Esophagus muscularis mucosa (tissue), 3 donors: Measurements from ENCODE around the gene DHRS7.

Experiments used
- EP300 ChIP-seq: sonication (generic); formaldehyde crosslinking; IDR thresholded peaks from one replicate; pipeline ENCODE4 v1.6.1; 2017; ENCODE audit warnings: antibody characterized with exemption
- TF ChIP-seq, protein P1 (sequence below), 3 experiments: fragments of 200-600 bp in 2 of 3; fragments of 450-650 bp in 1 of 3; sonication (generic) in 2 of 3; IDR thresholded peaks; one replicate each; pipeline ENCODE4 v1.5.1; 2017 to 2019; ENCODE audit warnings: antibody characterized with exemption in 3 of 3, mild to moderate bottlenecking in 2 of 3, moderate library complexity in 1 of 3

DNA sequence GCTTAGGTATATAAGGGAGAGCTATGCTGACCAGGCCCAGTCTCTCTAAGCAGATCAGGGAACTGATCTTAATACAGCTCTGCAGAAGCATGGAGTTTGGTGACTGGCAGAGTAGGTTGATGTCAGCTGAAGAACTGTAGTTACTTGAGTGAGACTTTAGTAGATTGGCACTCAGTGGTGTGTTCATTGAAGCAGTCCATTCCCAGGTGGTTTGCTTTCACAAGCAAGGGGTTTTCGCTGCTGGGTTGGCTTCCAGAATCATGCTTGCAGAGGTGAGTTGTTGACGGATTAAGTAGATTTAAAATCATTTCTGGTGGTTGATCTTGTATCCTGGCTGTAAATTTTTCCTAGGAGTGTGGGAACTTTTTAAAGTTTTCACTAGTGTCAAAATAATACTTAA, 6.5 kb upstream of the DHRS7 start:
- TF ChIP-seq, protein P1, sequence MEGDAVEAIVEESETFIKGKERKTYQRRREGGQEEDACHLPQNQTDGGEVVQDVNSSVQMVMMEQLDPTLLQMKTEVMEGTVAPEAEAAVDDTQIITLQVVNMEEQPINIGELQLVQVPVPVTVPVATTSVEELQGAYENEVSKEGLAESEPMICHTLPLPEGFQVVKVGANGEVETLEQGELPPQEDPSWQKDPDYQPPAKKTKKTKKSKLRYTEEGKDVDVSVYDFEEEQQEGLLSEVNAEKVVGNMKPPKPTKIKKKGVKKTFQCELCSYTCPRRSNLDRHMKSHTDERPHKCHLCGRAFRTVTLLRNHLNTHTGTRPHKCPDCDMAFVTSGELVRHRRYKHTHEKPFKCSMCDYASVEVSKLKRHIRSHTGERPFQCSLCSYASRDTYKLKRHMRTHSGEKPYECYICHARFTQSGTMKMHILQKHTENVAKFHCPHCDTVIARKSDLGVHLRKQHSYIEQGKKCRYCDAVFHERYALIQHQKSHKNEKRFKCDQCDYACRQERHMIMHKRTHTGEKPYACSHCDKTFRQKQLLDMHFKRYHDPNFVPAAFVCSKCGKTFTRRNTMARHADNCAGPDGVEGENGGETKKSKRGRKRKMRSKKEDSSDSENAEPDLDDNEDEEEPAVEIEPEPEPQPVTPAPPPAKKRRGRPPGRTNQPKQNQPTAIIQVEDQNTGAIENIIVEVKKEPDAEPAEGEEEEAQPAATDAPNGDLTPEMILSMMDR (IDR thresholded peaks at IDR 0.05): no peak
- TF ChIP-seq EP300: no peak
